Cardiac muscle cell (in vitro differentiated cells and primary cell): ENCODE results near the gene SLC25A45. TPM values are rescaled to one million over a fixed set of nuclear protein-coding genes. Genes with fewer than 3 reads are reported as not detected.
A peak's percentile ranks its signal among the peaks of the same experiment; 100 is the strongest.

Experiments used
- DNase-seq, 2 donors: peaks; one replicate each; pipeline versions ENCODE4 v3.0.0 to v3.0.0-alpha.2; 2010 to 2017; ENCODE audit warnings: low read depth in 1 of 2, low spot score in 1 of 2
- H3K27ac ChIP-seq: fragments of 200-600 bp; sonication (generic); 2 replicates; pipeline ENCODE4 v1.5.1; 2016
- H3K27me3 ChIP-seq: fragments of 200-600 bp; sonication (generic); 2 replicates; pipeline ENCODE4 v1.6.0; 2016; ENCODE audit warnings: control low read depth
- H3K36me3 ChIP-seq: fragments of 200-600 bp; sonication (generic); 2 replicates; pipeline ENCODE4 v1.5.1; 2016; ENCODE audit warnings: control low read depth
- H3K4me1 ChIP-seq: fragments of 200-600 bp; sonication (generic); 2 replicates; pipeline ENCODE4 v1.8.1; 2017; ENCODE audit warnings: low read depth, mild to moderate bottlenecking, mixed run types
- H3K4me3 ChIP-seq: fragments of 200-600 bp; sonication (generic); 2 replicates; pipeline ENCODE4 v1.5.1; 2016; ENCODE audit warnings: mild to moderate bottlenecking
- H3K9me3 ChIP-seq: fragments of 200-600 bp; sonication (generic); 2 replicates; pipeline ENCODE4 v1.5.1; 2017; ENCODE audit warnings: low read depth, mild to moderate bottlenecking, control low read depth
- CTCF ChIP-seq: IDR thresholded peaks from 2 replicates; pipeline ENCODE4 v1.5.1; 2012; ENCODE audit warnings: low read depth, mild to moderate bottlenecking, low read length
- polyA plus RNA-seq: library from polyadenylated mRNA; unstranded; fragments of >200 nt; fragmentation: Nextera tagmentation; extraction: Ambion mirVana; gene quantifications from 2 replicates; pipeline ENCODE4 v1.2.1, GENCODE V29; 2016
- total RNA-seq: library from RNA; depleted of rRNA; stranded (reverse); fragments of >200 nt; gene quantifications from 2 replicates; pipeline ENCODE4 v1.2.3, GENCODE V29; 2016

SLC25A45 gene
- total and polyA plus RNA-seq, 2 experiments from 2014 or later: 4.8 to 10.5 TPM

- Histone ChIP-seq H3K36me3 (no peaks in the 10 kb centered on the region), H3K4me3 (no peak overlapping the region), H3K27me3 (no peaks in the 10 kb centered on the region), H3K9me3 (no peaks in the 10 kb centered on the region), H3K4me1 (peaks cover 4% of the 10 kb centered on the region), H3K27ac (no peak overlapping the region)
- no peak for TF ChIP-seq CTCF
- DNase-seq: peak in 1 of 2 donors; percentile 60
Observed at GRCh38 chr11:65390099-65390941, 7.9 kb upstream of the SLC25A45 start.

GRCh38 chr11:65389294-65389980 lies 7.0 kb upstream of the SLC25A45 start:
- Histone ChIP-seq H3K27me3 (no peaks in the 10 kb centered on the region), H3K9me3 (no peaks in the 10 kb centered on the region), H3K4me3 (no peak overlapping the region), H3K4me1 (peaks cover 7% of the 10 kb centered on the region), H3K36me3 (no peaks in the 10 kb centered on the region), H3K27ac (no peak overlapping the region)
- no peak for TF ChIP-seq CTCF
- no peak for DNase-seq

GRCh38 chr11:65388731-65389130 lies 6.3 kb upstream of the SLC25A45 start:
- no peak for DNase-seq
- H3K4me1 ChIP-seq: peaks cover 10% of the 10 kb centered on the region
- no peak overlapping the region for H3K4me3 ChIP-seq
- no peaks in the 10 kb centered on the region for H3K9me3 ChIP-seq
- no peaks in the 10 kb centered on the region for H3K36me3 ChIP-seq
- TF ChIP-seq CTCF: no peak
- no peaks in the 10 kb centered on the region for H3K27me3 ChIP-seq
- no peak overlapping the region for H3K27ac ChIP-seq

- no peak for TF ChIP-seq CTCF
- Histone ChIP-seq H3K27ac (no peak within 1 kb of the TSS), H3K9me3 (no peaks in the 10 kb centered on the region), H3K4me1 (peaks cover 28% of the 10 kb centered on the region), H3K27me3 (no peaks in the 10 kb centered on the region), H3K36me3 (no peaks in the 10 kb centered on the region), H3K4me3 (peak within 1 kb of the TSS; percentile 47)
- DNase-seq: peak; percentile 82 to 90
Observed at GRCh38 chr11:65386307-65387140, 4.1 kb upstream of the SLC25A45 start, which contains the start of gene FRMD8. Gene FRMD8 (plus strand): TSS chr11:65386637. CDS start chr11:65387037, 400 bp downstream.

- TF ChIP-seq CTCF: no peak
- Histone ChIP-seq H3K27me3 (no peaks in the 10 kb centered on the region), H3K4me1 (peaks cover 40% of the 10 kb centered on the region), H3K9me3 (no peaks in the 10 kb centered on the region), H3K36me3 (no peaks in the 10 kb centered on the region), H3K4me3 (no peak overlapping the region), H3K27ac (peak overlapping the region; percentile 76)
- peak; percentile 60 to 72 for DNase-seq
Observed at GRCh38 chr11:65384301-65384889, 1.9 kb upstream of the SLC25A45 start.
